A673 (cell line): ENCODE measurements around the gene GRIK4.

Experiments
- CTCF ChIP-seq: fragments of 300-800, 200-600 bp; sonication (generic); conservative IDR thresholded peaks from 2 replicates; pipeline ENCODE4 v1.5.1; 2017; ENCODE audit warnings: low read depth, mild to moderate bottlenecking, antibody characterized with exemption, low read length, moderate library complexity, mixed read lengths
- EZH2 ChIP-seq: fragments of 200-600 bp; sonication (generic); IDR thresholded peaks from 2 replicates; pipeline ENCODE4 v1.6.1; 2017; ENCODE audit warnings: borderline replicate concordance, low read depth, mild to moderate bottlenecking, mixed read lengths, antibody characterized with exemption, low read length; ENCODE audit not compliant: poor library complexity, severe bottlenecking

- TF ChIP-seq EZH2: no peak
- no peak for TF ChIP-seq CTCF
These were observed 264.7 kb downstream of the GRIK4 start for GRCh38 chr11:120775986-120776951.
